ENCODE measurements around the gene TP53.

GRCh38 chr17:7651097-7651664 lies 36.1 kb downstream of the TP53 start:
- no peak for TF ChIP-seq EP300 (IDR thresholded peaks at IDR 0.05; ENCODE audit: borderline replicate concordance in 1 of 2, low read depth in 1 of 2, low read length in 1 of 2)
- no peak for TF ChIP-seq CTCF (IDR thresholded peaks at IDR 0.05)
- TF ChIP-seq PBX3 (IDR thresholded peaks at IDR 0.05), result no peak
- TF ChIP-seq SIN3A (IDR thresholded peaks at IDR 0.05; ENCODE audit: borderline replicate concordance, low read depth, low read length), result no peak
- no peak for TF ChIP-seq MAX (IDR thresholded peaks at IDR 0.05; ENCODE audit: low read depth)
- TF ChIP-seq REST (IDR thresholded peaks at IDR 0.05; ENCODE audit: low read depth, low read length), result no peak
- TF ChIP-seq TCF12 (IDR thresholded peaks at IDR 0.05), result no peak
- no peak for TF ChIP-seq CHD2 (IDR thresholded peaks at IDR 0.05; ENCODE audit: low read length, partially characterized antibody)
- no peak for TF ChIP-seq TEAD4 (IDR thresholded peaks at IDR 0.05; ENCODE audit: borderline replicate concordance, insufficient read depth)
- no peak for TF ChIP-seq IRF3 (IDR thresholded peaks at IDR 0.05; ENCODE audit: low read depth, low read length)

All from SK-N-SH (cell line).